ENCODE data around the gene TAAR6. TPM values are rescaled to one million over a fixed set of nuclear protein-coding genes. Genes with fewer than 3 reads are reported as not detected.
"Not testable (repeated sequence)": the region's sequence is repeated elsewhere in the genome, so short reads cannot be mapped to it uniquely, and the experiment has no call there.

The TAAR6 gene
- total RNA-seq, 1 experiment from 2014 or later = not detected

GRCh38 chr6:132551214-132551613, 18.9 kb upstream of the TAAR6 start:
- no peak for TF ChIP-seq EZH2 (IDR thresholded peaks at IDR 0.05; ENCODE audit: low read depth)
- TF ChIP-seq, protein P1, sequence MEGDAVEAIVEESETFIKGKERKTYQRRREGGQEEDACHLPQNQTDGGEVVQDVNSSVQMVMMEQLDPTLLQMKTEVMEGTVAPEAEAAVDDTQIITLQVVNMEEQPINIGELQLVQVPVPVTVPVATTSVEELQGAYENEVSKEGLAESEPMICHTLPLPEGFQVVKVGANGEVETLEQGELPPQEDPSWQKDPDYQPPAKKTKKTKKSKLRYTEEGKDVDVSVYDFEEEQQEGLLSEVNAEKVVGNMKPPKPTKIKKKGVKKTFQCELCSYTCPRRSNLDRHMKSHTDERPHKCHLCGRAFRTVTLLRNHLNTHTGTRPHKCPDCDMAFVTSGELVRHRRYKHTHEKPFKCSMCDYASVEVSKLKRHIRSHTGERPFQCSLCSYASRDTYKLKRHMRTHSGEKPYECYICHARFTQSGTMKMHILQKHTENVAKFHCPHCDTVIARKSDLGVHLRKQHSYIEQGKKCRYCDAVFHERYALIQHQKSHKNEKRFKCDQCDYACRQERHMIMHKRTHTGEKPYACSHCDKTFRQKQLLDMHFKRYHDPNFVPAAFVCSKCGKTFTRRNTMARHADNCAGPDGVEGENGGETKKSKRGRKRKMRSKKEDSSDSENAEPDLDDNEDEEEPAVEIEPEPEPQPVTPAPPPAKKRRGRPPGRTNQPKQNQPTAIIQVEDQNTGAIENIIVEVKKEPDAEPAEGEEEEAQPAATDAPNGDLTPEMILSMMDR (conservative IDR thresholded peaks at IDR 0.05) = no peak
- H4K20me1 ChIP-seq (ENCODE audit: insufficient read depth) = no peaks in the 10 kb centered on the region
- no peaks in the 10 kb centered on the region for H3K9me2 ChIP-seq (ENCODE audit: insufficient read depth)
- ChIA-PET POLR2A (ENCODE audit: unreplicated experiment) (no interaction called here), CTCF (no interaction called here)
- no peaks in the 10 kb centered on the region for H3K79me2 ChIP-seq (ENCODE audit: low read depth)
- no peaks in the 10 kb centered on the region for H3K36me3 ChIP-seq (ENCODE audit: low read depth)
- no peaks in the 10 kb centered on the region for H3K4me1 ChIP-seq (replicated peaks; ENCODE audit: insufficient read depth)
- DNase-seq = no peak
- H3K9me3 ChIP-seq (ENCODE audit: insufficient read depth, low read depth) = 0 out of 2 replicates have a peak, but pooled peaks cover 4% of the 10 kb centered on the region
- intact Hi-C loops (cut with micrococcal nuclease; ENCODE audit: unreplicated experiment) = no loop called here
- no peak overlapping the region for H2AFZ ChIP-seq
- H3K4me2 ChIP-seq = no peak overlapping the region
- H3K4me3 ChIP-seq = no peak overlapping the region
- H3K27me3 ChIP-seq (ENCODE audit: insufficient read depth, low read depth) = no peaks in the 10 kb centered on the region
- BruUV-seq (replicated peaks) = no TSS peak
- no peaks in the 10 kb centered on the region for H3F3A ChIP-seq (ENCODE audit: insufficient read depth, low read depth)
- no peak overlapping the region for H3K27ac ChIP-seq

- no peaks in the 10 kb centered on the region for H3F3A ChIP-seq (ENCODE audit: insufficient read depth, low read depth)
- H3K36me3 ChIP-seq (ENCODE audit: low read depth) = no peaks in the 10 kb centered on the region
- DNase-seq = no peak
- H3K4me3 ChIP-seq = no peak within 1 kb of the TSS
- no peak within 1 kb of the TSS for H2AFZ ChIP-seq
- H3K9me3 ChIP-seq (ENCODE audit: insufficient read depth, low read depth) = peaks cover 4% of the 10 kb centered on the region; the same call in 1 of the 2 replicates
- no peaks in the 10 kb centered on the region for H3K27me3 ChIP-seq (ENCODE audit: insufficient read depth, low read depth)
- intact Hi-C loops (cut with micrococcal nuclease; ENCODE audit: unreplicated experiment) = no loop called here
- no peaks in the 10 kb centered on the region for H3K4me1 ChIP-seq (replicated peaks; ENCODE audit: insufficient read depth)
- no peak within 1 kb of the TSS for H3K27ac ChIP-seq
- BruUV-seq (replicated peaks) = no TSS peak
- POLR2A ChIA-PET (ENCODE audit: unreplicated experiment) = no interaction called here
- no peaks in the 10 kb centered on the region for H4K20me1 ChIP-seq (ENCODE audit: insufficient read depth)
- H3K79me2 ChIP-seq (ENCODE audit: low read depth) = no peaks in the 10 kb centered on the region
- H3K4me2 ChIP-seq = no peak within 1 kb of the TSS
- CTCF ChIA-PET = no interaction called here
- TF ChIP-seq EZH2 (IDR thresholded peaks at IDR 0.05; ENCODE audit: low read depth) = no peak
- TF ChIP-seq, protein P1 (conservative IDR thresholded peaks at IDR 0.05) = no peak
- no peaks in the 10 kb centered on the region for H3K9me2 ChIP-seq (ENCODE audit: insufficient read depth)
Observed at GRCh38 chr6:132552372-132552771, 17.8 kb upstream of the TAAR6 start, which contains the start of gene TAAR8. TSS of gene TAAR8 (plus strand) at chr6:132552672. CDS start at chr6:132552693, 21 bp downstream.

DNA sequence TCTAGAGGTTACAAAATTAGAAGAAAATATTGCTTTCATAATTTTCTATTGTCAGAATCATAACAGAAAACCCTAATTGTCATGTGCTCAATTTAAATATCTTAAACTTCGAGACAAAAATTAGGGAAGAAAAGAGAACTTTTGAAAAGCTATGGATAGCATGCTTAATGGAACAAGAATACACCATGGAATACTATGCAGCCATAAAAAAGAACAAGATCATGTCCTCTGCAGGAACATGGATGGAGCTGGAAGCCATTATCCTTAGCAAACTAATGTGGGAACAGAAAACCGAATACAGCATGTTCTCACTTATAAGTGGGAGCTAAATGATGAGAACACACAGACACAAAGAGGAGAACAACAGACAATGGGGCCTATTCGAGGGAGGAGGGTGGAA, 10.0 kb upstream of the TAAR6 start:
- H3K79me2 ChIP-seq (ENCODE audit: low read depth); H3K4me3 ChIP-seq; H3K27ac ChIP-seq; H3K4me1 ChIP-seq (replicated peaks; ENCODE audit: insufficient read depth); H3K9me3 ChIP-seq (ENCODE audit: insufficient read depth, low read depth); intact Hi-C loops (cut with micrococcal nuclease; ENCODE audit: unreplicated experiment); BruUV-seq (replicated peaks); H3K36me3 ChIP-seq (ENCODE audit: low read depth); CTCF ChIA-PET; DNase-seq; H2AFZ ChIP-seq; H4K20me1 ChIP-seq (ENCODE audit: insufficient read depth); POLR2A ChIA-PET (ENCODE audit: unreplicated experiment); H3K27me3 ChIP-seq (ENCODE audit: insufficient read depth, low read depth); H3K9me2 ChIP-seq (ENCODE audit: insufficient read depth); H3F3A ChIP-seq (ENCODE audit: insufficient read depth, low read depth); H3K4me2 ChIP-seq: not testable (repeated sequence)

- H3K36me3 ChIP-seq (ENCODE audit: low read depth) = no peaks in the 10 kb centered on the region
- intact Hi-C loops (cut with micrococcal nuclease; ENCODE audit: unreplicated experiment) = no loop called here
- DNase-seq = no peak
- no peaks in the 10 kb centered on the region for H3F3A ChIP-seq (ENCODE audit: insufficient read depth, low read depth)
- no peak overlapping the region for H3K4me3 ChIP-seq
- ChIA-PET CTCF (no interaction called here), POLR2A (ENCODE audit: unreplicated experiment) (interaction anchor here (0.6 kb wide), 1 partner anchor 18 kb away, joined by 3 read pairs; no protein-coding TSS in a partner anchor)
- H3K27ac ChIP-seq = no peak overlapping the region
- no peaks in the 10 kb centered on the region; the same call in 1 of the 2 replicates for H3K9me2 ChIP-seq (ENCODE audit: insufficient read depth)
- TF ChIP-seq, protein P1 (conservative IDR thresholded peaks at IDR 0.05) = no peak
- TF ChIP-seq EZH2 (IDR thresholded peaks at IDR 0.05; ENCODE audit: low read depth) = no peak
- H4K20me1 ChIP-seq (ENCODE audit: insufficient read depth) = no peaks in the 10 kb centered on the region
- no peaks in the 10 kb centered on the region for H3K79me2 ChIP-seq (ENCODE audit: low read depth)
- H2AFZ ChIP-seq = no peak overlapping the region
- H3K4me2 ChIP-seq = no peak overlapping the region
- H3K4me1 ChIP-seq (replicated peaks; ENCODE audit: insufficient read depth) = no peaks in the 10 kb centered on the region
- H3K9me3 ChIP-seq (ENCODE audit: insufficient read depth, low read depth) = peaks cover 4% of the 10 kb centered on the region; the same call in 1 of the 2 replicates
- no TSS peak for BruUV-seq (replicated peaks)
- no peaks in the 10 kb centered on the region for H3K27me3 ChIP-seq (ENCODE audit: insufficient read depth, low read depth)
Observed at GRCh38 chr6:132566404-132566803, 3.7 kb upstream of the TAAR6 start.

Measured in PC-9 (cell line).